ENCODE results near the gene GFI1. TPM values are rescaled to one million over a fixed set of nuclear protein-coding genes. Genes with fewer than 3 reads are reported as not detected.

GFI1 gene
- total and polyA plus RNA-seq, 8 donors = 0.37 to 34.4 (median 1.2) TPM

DNA sequence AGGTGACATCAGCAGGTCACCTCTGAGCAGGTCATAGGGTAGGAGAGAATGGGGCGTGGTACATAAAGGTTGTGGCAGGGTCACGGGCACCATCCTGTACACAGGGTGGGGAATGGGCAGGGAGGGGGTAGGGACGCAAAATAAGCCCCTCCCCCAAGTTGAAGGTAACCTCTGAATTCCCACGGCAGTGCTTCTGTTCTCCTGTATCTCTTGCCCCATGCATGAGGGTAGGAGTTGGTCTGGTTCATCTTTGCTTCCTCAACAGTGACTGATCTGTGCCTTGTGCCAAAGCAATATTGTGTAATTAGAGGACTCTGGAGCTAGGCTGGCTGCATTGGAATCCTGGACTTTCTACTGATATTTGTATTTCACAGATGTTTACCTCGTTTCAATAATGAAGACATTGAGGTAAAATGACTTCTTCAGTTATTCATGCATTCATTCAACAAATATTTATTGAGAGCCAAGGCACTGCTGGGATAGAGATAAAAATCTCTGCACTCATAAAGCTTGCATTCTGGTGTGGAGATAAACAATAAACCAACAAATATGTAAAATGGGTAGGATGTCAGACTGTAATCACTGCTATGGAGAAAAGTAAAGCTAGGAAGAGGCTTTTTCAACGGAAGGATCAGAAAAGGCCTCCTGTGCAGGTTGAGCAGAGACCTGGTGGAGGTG lies 18.4 kb upstream of the GFI1 start:
- Histone ChIP-seq H3K27me3 (no peaks in the 10 kb centered on the region), H3K27ac (no peak overlapping the region), H3K36me3 (peaks cover 0 to 4% (median 2%) of the 10 kb centered on the region in 4 donors), H3K4me3 (no peak overlapping the region), H3K9me3 (no peaks in the 10 kb centered on the region), H3K4me1 (no peaks in the 10 kb centered on the region)
- intact Hi-C loops (cut with DNase I; ENCODE audit: low total_unique reads) = no loop called here
- 57 to 69% (median 58%) methylated on average over 5 to 6 of the region's 6 CpGs for WGBS, 5 donors
- TF ChIP-seq CTCF (IDR thresholded peaks at IDR 0.05) (no peak), POLR2A (IDR thresholded peaks at IDR 0.05) (no peak), POLR2AphosphoS5 (IDR thresholded peaks at IDR 0.05) (no peak), EP300 (IDR thresholded peaks at IDR 0.05) (no peak)
- DNase-seq = no peak

- Histone ChIP-seq H3K4me3 (no peak overlapping the region), H3K36me3 (peaks cover 0 to 4% (median 2%) of the 10 kb centered on the region in 4 donors), H3K27ac (no peak overlapping the region), H3K4me1 (no peaks in the 10 kb centered on the region), H3K27me3 (no peaks in the 10 kb centered on the region), H3K9me3 (no peaks in the 10 kb centered on the region)
- DNase-seq = no peak
- intact Hi-C loops (cut with DNase I; ENCODE audit: low total_unique reads) = no loop called here
- TF ChIP-seq POLR2A (IDR thresholded peaks at IDR 0.05) (no peak), CTCF (IDR thresholded peaks at IDR 0.05) (no peak), EP300 (IDR thresholded peaks at IDR 0.05) (no peak), POLR2AphosphoS5 (IDR thresholded peaks at IDR 0.05) (no peak)
- WGBS, 5 donors = 74 to 80% (median 75%) methylated on average over 8 of the region's 8 CpGs
Observed at GRCh38 chr1:92504291-92505014, 17.7 kb upstream of the GFI1 start.

DNA sequence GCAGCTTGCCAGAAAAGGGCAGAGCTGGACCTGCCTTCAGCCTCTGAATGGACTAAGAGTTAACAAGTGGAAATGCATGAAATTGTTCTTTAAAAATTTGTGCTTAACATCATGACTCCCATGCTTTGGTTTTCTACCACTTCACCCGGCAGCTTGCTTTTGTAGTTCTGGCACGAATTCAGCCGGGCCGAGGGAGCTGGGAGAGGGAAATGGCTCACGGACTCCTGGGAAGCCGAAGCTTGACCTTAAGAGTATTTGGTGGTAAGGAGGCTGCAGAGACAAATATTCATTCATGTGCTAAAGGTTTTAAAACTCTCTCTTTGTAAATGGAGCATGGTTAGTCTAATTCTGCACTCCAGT lies 17.2 kb upstream of the GFI1 start:
- H3K36me3 ChIP-seq = peaks cover 0 to 4% (median 2%) of the 10 kb centered on the region in 4 donors
- no peaks in the 10 kb centered on the region for H3K27me3 ChIP-seq
- no peaks in the 10 kb centered on the region for H3K4me1 ChIP-seq
- 69 to 88% (median 74%) methylated on average over 6 of the region's 6 CpGs for WGBS, 5 donors
- H3K4me3 ChIP-seq = no peak overlapping the region
- DNase-seq = no peak
- intact Hi-C loops (cut with DNase I; ENCODE audit: low total_unique reads) = no loop called here
- TF ChIP-seq EP300 (IDR thresholded peaks at IDR 0.05) = no peak
- TF ChIP-seq POLR2AphosphoS5 (IDR thresholded peaks at IDR 0.05) = no peak
- TF ChIP-seq CTCF (IDR thresholded peaks at IDR 0.05) = no peak
- TF ChIP-seq POLR2A (IDR thresholded peaks at IDR 0.05) = no peak
- H3K9me3 ChIP-seq = peaks cover 0 to 2% (median 0%) of the 10 kb centered on the region in 4 donors
- H3K27ac ChIP-seq = no peak overlapping the region

GRCh38 chr1:92503043-92503925 lies 16.6 kb upstream of the GFI1 start:
- peaks cover 0 to 3% (median 0%) of the 10 kb centered on the region in 4 donors for H3K9me3 ChIP-seq
- H3K36me3 ChIP-seq = peaks cover 0 to 1% (median under 1%) of the 10 kb centered on the region in 4 donors
- no peaks in the 10 kb centered on the region for H3K27me3 ChIP-seq
- no peak overlapping the region for H3K4me3 ChIP-seq
- intact Hi-C loops (cut with DNase I; ENCODE audit: low total_unique reads) = no loop called here
- TF ChIP-seq CTCF (IDR thresholded peaks at IDR 0.05) (no peak), POLR2A (IDR thresholded peaks at IDR 0.05) (no peak), EP300 (IDR thresholded peaks at IDR 0.05) (no peak), POLR2AphosphoS5 (IDR thresholded peaks at IDR 0.05) (no peak)
- WGBS, 5 donors = 77 to 82% (median 79%) methylated on average over 6 of the region's 6 CpGs
- H3K4me1 ChIP-seq = no peaks in the 10 kb centered on the region
- DNase-seq = no peak
- no peak overlapping the region for H3K27ac ChIP-seq
